PFSK-1 (cell line): Measurements from ENCODE around the gene CFAP91.
A peak's percentile ranks its signal among the peaks of the same experiment; 100 is the strongest.

Experiments used
- FOXP2 ChIP-seq: optimal IDR thresholded peaks from 2 replicates; pipeline ENCODE3; 2011; ENCODE audit warnings: borderline replicate concordance, control low read depth, inconsistent platforms; ENCODE audit not compliant: insufficient read depth; ENCODE audit errors: extremely low read length, extremely low read depth
- POLR2AphosphoS5 ChIP-seq: IDR thresholded peaks from 2 replicates; pipeline ENCODE4 v1.6.1; 2012; ENCODE audit warnings: low read depth, mild to moderate bottlenecking, control low read depth, low read length, moderate library complexity
- SIN3A ChIP-seq: IDR thresholded peaks from 2 replicates; pipeline ENCODE4 v1.6.1; 2012; ENCODE audit warnings: mild to moderate bottlenecking, low read length, moderate library complexity, borderline replicate concordance; ENCODE audit not compliant: insufficient read depth
- TAF1 ChIP-seq: IDR thresholded peaks from 2 replicates; pipeline ENCODE4 v1.6.1; 2012; ENCODE audit warnings: low read length, control low read depth, borderline replicate concordance; ENCODE audit not compliant: insufficient read depth
- TF ChIP-seq, protein P1 (sequence below), 2 experiments: IDR thresholded peaks; 2 replicates each; pipeline versions ENCODE4 v1.6.1 to v1.8.0; 2011 to 2012; ENCODE audit warnings: low read depth in 2 of 2, low read length in 2 of 2, control low read depth in 1 of 2, inconsistent platforms in 1 of 2, mild to moderate bottlenecking in 1 of 2, moderate library complexity in 1 of 2; ENCODE audit not compliant: insufficient read depth in 1 of 2

Gene CFAP91

GRCh38 chr3:119660474-119661440, 42.1 kb upstream of the CFAP91 start, which contains the start of gene POPDC2:
TSS of gene POPDC2 (minus strand) at chr3:119660589. CDS start at chr3:119660423, 166 bp downstream.
- TF ChIP-seq TAF1 (no peak), FOXP2 (no peak), POLR2AphosphoS5 (no peak)
- TF ChIP-seq, protein P1, sequence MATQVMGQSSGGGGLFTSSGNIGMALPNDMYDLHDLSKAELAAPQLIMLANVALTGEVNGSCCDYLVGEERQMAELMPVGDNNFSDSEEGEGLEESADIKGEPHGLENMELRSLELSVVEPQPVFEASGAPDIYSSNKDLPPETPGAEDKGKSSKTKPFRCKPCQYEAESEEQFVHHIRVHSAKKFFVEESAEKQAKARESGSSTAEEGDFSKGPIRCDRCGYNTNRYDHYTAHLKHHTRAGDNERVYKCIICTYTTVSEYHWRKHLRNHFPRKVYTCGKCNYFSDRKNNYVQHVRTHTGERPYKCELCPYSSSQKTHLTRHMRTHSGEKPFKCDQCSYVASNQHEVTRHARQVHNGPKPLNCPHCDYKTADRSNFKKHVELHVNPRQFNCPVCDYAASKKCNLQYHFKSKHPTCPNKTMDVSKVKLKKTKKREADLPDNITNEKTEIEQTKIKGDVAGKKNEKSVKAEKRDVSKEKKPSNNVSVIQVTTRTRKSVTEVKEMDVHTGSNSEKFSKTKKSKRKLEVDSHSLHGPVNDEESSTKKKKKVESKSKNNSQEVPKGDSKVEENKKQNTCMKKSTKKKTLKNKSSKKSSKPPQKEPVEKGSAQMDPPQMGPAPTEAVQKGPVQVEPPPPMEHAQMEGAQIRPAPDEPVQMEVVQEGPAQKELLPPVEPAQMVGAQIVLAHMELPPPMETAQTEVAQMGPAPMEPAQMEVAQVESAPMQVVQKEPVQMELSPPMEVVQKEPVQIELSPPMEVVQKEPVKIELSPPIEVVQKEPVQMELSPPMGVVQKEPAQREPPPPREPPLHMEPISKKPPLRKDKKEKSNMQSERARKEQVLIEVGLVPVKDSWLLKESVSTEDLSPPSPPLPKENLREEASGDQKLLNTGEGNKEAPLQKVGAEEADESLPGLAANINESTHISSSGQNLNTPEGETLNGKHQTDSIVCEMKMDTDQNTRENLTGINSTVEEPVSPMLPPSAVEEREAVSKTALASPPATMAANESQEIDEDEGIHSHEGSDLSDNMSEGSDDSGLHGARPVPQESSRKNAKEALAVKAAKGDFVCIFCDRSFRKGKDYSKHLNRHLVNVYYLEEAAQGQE (IDR thresholded peaks at IDR 0.05; ENCODE audit: insufficient read depth in 1 of 2, low read depth in 2 of 2, low read length in 2 of 2): no peak

DNA sequence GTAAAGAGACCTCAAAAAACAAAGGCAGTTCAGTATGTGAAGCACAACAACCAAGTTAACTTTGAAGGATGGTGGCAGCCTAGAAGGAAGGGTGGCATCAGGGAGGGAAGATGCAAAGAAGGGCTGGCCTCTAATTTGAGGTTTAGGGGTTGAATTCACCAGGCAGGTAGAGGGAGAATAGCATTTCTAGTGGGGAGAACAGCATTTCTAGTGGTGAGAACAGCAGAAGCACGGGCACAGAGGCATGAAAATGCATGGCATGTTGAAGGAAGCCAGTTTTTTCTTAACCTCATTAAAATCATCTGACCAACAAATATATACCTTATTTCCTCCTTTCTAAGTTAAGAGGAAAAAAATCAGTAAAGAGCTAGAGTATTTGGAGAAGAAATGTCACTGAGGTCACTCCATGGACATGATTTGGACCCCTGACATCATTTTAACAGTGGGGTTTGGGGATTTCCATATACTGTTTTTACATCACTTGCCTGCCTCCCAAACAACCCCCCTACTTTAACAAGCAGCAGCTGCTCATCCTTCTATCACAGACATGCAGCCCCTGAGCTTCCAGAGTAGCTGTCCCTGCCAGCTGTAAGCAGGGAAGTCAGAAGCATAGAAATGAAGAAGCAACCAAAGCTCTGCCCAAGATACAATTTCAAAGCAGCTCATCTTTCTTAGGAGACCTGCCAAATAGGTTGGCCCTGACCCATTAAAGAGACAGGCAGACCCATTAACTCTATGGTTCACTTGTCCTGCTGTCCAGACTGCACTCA, 40.0 kb upstream of the CFAP91 start:
- TF ChIP-seq, protein P1 (IDR thresholded peaks at IDR 0.05; ENCODE audit: insufficient read depth in 1 of 2, low read depth in 2 of 2, low read length in 2 of 2): peak in 1 of 2 experiments; percentile 27; a peak in 1 of 4 replicates
- TF ChIP-seq POLR2AphosphoS5 (no peak), TAF1 (no peak)

DNA sequence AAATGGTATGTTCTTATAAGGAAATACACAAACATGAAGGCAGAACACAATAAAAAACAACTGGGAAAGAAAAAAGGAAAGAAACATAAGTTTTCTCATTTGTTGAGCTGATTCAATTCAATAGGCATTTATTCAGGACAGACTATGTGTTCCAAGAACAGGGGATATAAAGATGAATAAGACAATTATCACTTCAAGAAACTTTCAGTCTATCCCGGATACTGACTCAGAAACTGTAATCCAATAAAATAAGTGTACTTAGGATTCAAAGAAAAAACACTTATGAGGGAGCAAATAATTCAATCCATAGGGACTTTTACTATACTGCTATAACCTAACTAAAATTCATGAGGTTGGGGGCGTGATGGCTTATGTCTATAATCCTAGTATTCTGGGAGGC, 38.9 kb upstream of the CFAP91 start:
- no peak for TF ChIP-seq FOXP2
- no peak for TF ChIP-seq SIN3A
- TF ChIP-seq, protein P1 (IDR thresholded peaks at IDR 0.05; ENCODE audit: insufficient read depth in 1 of 2, low read depth in 2 of 2, low read length in 2 of 2): no peak
- TF ChIP-seq TAF1: no peak
- no peak for TF ChIP-seq POLR2AphosphoS5

DNA sequence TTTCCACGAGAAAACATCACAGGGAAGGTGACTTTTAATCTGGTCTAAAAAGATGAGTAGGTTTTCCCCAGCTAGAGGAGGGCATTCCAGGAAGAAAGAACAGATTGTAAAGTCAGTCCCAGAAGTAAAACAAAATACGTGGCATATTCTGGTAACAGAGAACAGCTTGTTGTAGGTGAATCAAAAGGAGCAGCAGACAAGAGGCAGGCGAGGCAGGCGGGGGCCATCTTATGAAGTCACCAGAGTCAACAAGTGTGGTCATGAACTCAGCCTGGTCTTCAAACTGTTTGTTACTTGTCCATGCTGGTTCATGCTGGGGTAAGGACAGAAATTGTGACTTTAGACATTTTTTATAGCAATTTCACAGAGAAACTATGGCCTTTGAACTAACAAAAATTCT, 38.5 kb upstream of the CFAP91 start:
- TF ChIP-seq TAF1 (no peak), POLR2AphosphoS5 (no peak), FOXP2 (no peak), SIN3A (no peak)
- TF ChIP-seq, protein P1 (IDR thresholded peaks at IDR 0.05; ENCODE audit: insufficient read depth in 1 of 2, low read depth in 2 of 2, low read length in 2 of 2): no peak
